ENCODE measurements around the gene TAF3. TPM values are rescaled to one million over a fixed set of nuclear protein-coding genes. Genes with fewer than 3 reads are reported as not detected.

Gene TAF3
- total RNA-seq, 4 donors from 2014 or later: 5.6 to 12.9 (median 8.3) TPM

GRCh38 chr10:8054494-8055407 is 236.4 kb downstream of the TAF3 start, which contains the start of gene GATA3:
GATA3 (plus strand) TSS chr10:8054688; CDS start chr10:8055656, 968 bp downstream.
- no peak for TF ChIP-seq CTCF (IDR thresholded peaks at IDR 0.05; ENCODE audit: low read depth)

- TF ChIP-seq CTCF (IDR thresholded peaks at IDR 0.05; ENCODE audit: low read depth): no peak
Measured at GRCh38 chr10:8055420-8056349, 237.4 kb downstream of the TAF3 start.

GRCh38 chr10:8056378-8056777 is 238.1 kb downstream of the TAF3 start:
- TF ChIP-seq CTCF (IDR thresholded peaks at IDR 0.05; ENCODE audit: low read depth): no peak

DNA sequence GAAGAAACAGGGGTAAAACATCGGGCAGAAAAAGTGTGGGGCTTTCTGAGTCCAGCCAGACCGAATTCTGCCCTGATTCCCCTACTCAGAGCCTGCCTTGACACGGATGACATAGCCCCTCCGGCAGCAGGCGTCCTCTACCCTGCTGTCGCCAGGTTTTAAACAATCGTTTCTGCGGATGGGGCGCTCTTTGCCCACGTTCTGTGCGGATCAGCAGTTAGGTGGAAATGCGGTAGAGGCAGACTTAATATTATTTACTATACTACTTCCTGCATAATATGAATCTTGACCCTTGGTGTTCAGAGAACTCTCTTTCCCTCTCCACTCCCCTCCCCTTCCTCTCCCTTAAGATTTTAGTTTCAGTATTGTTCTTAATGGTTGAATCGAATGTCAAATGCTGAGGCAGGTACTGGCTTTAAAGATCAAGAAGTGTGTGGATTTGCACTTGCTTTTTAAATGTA is 238.6 kb downstream of the TAF3 start:
- no peak for TF ChIP-seq CTCF (IDR thresholded peaks at IDR 0.05; ENCODE audit: low read depth)

DNA sequence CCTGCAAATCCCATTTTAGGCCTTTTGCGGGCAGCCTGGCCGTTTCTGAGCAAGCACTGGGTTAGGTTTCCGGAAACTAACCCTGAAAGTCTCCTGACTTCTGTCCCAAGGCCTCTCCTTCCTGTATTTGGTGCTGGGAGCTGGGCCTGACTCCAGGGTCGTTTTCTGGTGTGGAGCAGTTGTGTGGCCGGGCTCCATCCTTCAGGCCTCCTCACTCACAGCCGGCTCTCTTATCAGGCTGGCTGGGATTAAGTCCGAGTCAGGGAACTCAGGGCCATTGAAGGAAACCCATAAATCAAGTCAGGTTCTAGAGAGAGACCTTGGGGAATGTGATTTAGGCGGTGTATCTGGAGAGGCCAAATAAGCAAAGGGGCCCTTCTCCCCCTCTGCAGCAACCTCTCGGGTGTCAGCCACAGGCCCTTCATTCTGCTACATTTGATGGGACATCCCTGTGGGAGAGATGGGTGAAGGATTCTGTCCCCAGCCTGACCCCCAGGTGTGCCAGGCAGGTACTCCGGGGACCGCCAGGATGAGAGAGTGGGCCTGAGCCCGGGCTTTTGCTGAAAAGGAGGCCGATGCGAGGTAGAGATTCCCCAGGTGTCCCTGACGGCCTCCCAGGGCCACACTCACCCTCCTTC is 239.4 kb downstream of the TAF3 start:
- no peak for TF ChIP-seq CTCF (IDR thresholded peaks at IDR 0.05; ENCODE audit: low read depth)

DNA sequence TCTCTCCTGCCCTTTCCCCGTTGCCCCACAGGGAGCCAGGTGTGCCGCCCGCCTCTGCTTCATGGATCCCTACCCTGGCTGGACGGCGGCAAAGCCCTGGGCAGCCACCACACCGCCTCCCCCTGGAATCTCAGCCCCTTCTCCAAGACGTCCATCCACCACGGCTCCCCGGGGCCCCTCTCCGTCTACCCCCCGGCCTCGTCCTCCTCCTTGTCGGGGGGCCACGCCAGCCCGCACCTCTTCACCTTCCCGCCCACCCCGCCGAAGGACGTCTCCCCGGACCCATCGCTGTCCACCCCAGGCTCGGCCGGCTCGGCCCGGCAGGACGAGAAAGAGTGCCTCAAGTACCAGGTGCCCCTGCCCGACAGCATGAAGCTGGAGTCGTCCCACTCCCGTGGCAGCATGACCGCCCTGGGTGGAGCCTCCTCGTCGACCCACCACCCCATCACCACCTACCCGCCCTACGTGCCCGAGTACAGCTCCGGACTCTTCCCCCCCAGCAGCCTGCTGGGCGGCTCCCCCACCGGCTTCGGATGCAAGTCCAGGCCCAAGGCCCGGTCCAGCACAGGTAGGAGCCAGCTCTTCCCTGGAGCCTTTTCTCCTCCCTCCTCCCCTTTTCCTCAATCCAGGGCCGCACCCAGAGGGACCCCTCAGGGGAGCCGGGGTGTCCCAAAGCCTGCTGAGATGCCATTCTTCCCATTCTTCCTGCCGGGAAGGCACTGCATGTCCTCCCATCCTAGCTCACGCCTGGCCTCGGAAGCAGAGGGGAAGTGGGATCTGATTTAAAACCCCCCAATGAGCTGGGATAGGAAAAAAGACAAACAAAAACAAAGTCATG is 240.2 kb downstream of the TAF3 start:
- TF ChIP-seq CTCF (IDR thresholded peaks at IDR 0.05; ENCODE audit: low read depth): no peak

All from subcutaneous adipose tissue (tissue), 4 donors.